WERI-Rb-1 (cell line): ENCODE data around the gene LRRC37A2.
"Not testable (repeated sequence)": the region's sequence is repeated elsewhere in the genome, so short reads cannot be mapped to it uniquely, and the experiment has no call there.

Experiments
- DNase-seq: peaks from one replicate; pipeline ENCODE4 v3.0.0-alpha.2; 2020
- H3K27ac ChIP-seq: fragments of 250-450 bp; sonication (Bioruptor Pico); 2 replicates; pipeline ENCODE4 v1.5.1; 2020; ENCODE audit warnings: mild to moderate bottlenecking, moderate library complexity
- H3K27me3 ChIP-seq: fragments of 250-450 bp; sonication (Bioruptor Pico); 2 replicates; pipeline ENCODE4 v1.5.1; 2021; ENCODE audit warnings: mild to moderate bottlenecking, low read depth, moderate library complexity; ENCODE audit not compliant: insufficient read depth, severe bottlenecking
- H3K36me3 ChIP-seq: fragments of 250-450 bp; sonication (Bioruptor Pico); 2 replicates; pipeline ENCODE4 v1.5.1; 2020; ENCODE audit warnings: mild to moderate bottlenecking, moderate library complexity
- H3K4me3 ChIP-seq: 2 replicates; pipeline ENCODE4 v1.5.1; 2011; ENCODE audit warnings: low read depth, mild to moderate bottlenecking, control low read depth, low read length
- H3K9me3 ChIP-seq: fragments of 250-450 bp; sonication (Bioruptor Pico); 2 replicates; pipeline ENCODE4 v1.5.1; 2021; ENCODE audit warnings: mild to moderate bottlenecking, moderate library complexity; ENCODE audit not compliant: severe bottlenecking

LRRC37A2 gene

DNA sequence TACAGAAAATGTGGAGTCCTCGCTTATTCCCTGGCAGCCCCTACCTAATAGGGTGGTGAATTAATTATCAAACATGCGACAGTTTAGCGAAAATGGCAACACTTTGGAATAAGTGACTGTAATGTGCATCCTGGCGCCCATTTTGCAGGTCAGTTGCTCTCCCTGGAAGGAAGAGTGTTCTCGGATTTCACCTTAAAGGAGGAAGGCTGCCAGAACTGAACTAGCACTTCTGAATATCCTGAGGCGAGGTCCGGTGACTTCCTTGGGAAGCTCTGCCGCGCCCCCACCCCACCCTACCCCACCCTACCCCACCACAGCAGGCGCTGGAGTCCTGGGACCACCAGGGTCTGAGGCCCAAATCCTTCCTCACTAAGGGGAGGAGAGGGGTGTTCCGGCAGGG, at the start of gene LRRC37A2:
TSS of gene LRRC37A2 (plus strand) at position 301 of the 400 bp plus-strand sequence. CDS start 245 bp downstream, outside the sequence.
- DNase-seq: not testable (repeated sequence)

DNA sequence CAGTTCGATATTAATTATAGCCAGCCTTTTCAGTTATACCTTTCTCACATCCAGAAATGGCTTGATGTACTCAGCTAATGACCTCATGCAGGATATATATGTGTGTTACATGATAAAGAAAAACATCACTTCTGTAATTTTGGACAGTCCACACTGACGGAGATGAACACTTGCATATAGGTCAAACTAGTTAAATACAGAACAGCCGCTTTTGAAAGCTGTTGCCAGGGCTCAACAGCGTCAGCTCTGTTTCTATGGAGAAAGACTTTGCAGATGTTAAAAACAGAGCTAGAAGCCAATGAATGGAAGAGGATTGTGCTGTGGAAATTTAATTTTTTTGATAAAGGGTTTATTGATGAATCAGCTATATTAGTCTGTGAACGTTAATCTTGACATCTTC, 44.6 kb upstream of the LRRC37A2 start:
- not testable (repeated sequence) for H3K4me3 ChIP-seq, H3K9me3 ChIP-seq, H3K27ac ChIP-seq, H3K27me3 ChIP-seq, DNase-seq, H3K36me3 ChIP-seq

More for the DNA sequence above, at the start of gene LRRC37A2:
- H3K27ac ChIP-seq, H3K27me3 ChIP-seq, H3K36me3 ChIP-seq, H3K9me3 ChIP-seq, H3K4me3 ChIP-seq: not testable (repeated sequence)

DNA sequence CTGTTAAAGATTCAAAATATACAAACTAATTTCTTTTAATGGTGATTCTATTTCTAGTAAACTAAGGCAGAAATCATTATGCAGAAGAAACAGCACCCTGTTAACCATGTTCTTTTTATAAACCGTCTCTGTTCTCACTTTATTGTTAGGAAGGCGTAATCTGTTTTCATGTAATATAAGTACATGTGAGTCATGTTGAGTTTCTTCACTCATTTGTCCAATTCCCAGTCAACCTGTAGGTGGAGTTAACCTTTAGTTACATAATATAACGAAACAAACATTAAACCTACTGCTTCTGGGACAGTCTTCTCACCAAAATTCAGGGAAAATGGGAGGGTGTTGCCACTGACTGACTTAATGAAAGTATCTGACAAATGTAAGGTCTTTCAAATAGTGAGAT, 37.8 kb upstream of the LRRC37A2 start:
- H3K27me3 ChIP-seq, H3K36me3 ChIP-seq, H3K9me3 ChIP-seq, H3K27ac ChIP-seq, H3K4me3 ChIP-seq, DNase-seq: not testable (repeated sequence)

DNA sequence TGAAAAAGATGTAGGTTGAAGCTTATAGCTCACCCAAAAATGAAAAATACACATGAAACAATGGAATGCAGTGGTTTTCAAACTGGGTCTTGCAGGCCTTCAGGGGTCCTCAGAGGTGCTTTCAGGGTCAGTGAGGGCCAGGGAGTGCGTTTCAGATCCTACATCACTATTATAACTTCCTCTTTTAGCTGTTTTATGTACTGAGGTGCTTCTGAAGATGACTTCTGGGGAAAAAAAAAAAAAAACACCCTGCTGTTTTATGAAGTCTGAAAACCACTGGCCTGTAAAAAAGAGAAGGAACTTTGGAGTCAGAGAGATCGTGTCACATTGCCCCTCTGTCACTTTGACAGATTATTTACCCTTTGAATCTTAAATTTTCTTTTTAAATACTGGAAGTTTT, 36.7 kb upstream of the LRRC37A2 start:
- not testable (repeated sequence) for H3K36me3 ChIP-seq, H3K27ac ChIP-seq, H3K27me3 ChIP-seq, DNase-seq, H3K9me3 ChIP-seq, H3K4me3 ChIP-seq

DNA sequence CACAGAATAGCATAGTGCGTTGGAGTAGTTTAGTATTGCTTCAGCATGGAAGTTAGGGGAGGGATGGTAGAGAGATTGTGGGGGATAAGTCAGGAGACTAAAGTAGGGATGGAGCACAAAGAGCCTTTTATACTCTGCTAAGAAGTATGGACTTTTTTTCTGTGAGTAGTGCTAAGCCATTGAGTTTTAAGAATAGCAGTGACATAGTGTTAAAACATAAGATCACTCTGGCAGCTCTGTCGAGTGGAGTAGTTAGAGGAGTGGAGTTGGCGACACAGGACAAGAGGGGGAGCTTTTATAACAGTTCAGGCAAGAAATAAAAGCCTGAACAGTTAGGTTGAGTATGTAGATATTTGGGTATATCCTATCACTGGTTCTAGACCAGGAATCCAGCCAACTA, 33.4 kb upstream of the LRRC37A2 start:
- not testable (repeated sequence) for H3K36me3 ChIP-seq, DNase-seq, H3K9me3 ChIP-seq, H3K27me3 ChIP-seq, H3K27ac ChIP-seq, H3K4me3 ChIP-seq

DNA sequence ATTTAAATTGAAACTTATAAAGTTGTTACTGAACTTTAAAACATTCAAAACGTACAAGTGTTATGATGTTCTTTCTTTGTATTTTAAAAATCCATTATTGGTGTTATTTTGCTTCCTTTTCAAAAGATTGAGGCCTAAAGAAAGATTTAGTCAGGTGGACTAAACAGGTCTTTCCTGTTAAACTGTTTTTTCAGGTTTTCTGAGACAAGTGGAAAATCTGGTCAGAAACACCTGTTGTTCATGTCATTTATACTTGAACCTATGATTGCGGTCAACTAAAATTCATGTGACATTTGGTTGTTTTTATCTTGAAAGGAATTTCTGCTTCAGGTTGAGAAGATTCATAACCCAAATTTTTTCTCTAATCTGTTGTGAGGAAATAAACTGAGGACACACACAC, 31.0 kb upstream of the LRRC37A2 start:
- not testable (repeated sequence) for H3K27me3 ChIP-seq, H3K27ac ChIP-seq, H3K36me3 ChIP-seq, H3K9me3 ChIP-seq, DNase-seq, H3K4me3 ChIP-seq

DNA sequence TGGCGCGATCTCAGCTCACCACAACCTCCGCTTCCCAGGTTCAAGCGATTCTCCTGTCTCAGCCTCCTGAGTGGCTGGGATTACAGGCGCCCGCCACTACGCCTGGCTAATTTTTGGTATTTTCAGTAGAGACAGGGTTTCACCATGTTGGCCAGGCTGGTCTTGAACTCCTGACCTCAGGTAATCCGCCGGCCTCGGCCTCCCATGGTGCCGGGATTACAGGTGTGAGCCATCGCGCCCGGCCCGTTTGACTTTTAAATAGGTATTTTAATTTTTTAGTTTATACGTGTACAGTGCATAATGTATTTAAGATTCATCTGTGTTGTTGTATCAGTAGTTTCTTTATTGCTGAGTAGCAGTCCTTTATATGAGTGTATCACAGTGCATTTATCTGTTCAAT, 20.2 kb upstream of the LRRC37A2 start:
- not testable (repeated sequence) for H3K4me3 ChIP-seq, H3K27ac ChIP-seq, H3K27me3 ChIP-seq, DNase-seq, H3K9me3 ChIP-seq, H3K36me3 ChIP-seq

GRCh38 chr17:46499437-46500139, 12.7 kb upstream of the LRRC37A2 start:
- H3K9me3 ChIP-seq, DNase-seq, H3K4me3 ChIP-seq, H3K27ac ChIP-seq, H3K27me3 ChIP-seq, H3K36me3 ChIP-seq: not testable (repeated sequence)

DNA sequence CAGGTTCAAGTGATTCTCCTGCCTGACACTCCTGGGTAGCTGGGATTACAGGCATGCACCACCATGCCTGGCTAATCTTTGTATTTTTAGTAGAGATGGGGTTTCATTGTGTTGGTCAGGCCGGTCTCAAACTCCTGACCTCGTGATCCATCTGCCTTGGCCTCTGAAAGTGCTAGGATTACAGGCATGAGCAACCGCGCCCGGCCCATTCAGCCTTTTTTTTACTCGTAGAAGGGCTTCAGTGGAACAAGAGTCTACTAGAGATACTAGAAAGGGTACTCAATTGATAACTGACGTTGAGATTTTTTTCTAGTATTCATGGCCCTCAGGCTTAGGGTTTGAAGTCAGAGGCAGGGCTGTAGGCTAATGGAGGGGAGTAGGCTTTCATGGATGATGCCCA, 6.4 kb upstream of the LRRC37A2 start:
- H3K4me3 ChIP-seq, H3K36me3 ChIP-seq, H3K27ac ChIP-seq: not testable (repeated sequence)

DNA sequence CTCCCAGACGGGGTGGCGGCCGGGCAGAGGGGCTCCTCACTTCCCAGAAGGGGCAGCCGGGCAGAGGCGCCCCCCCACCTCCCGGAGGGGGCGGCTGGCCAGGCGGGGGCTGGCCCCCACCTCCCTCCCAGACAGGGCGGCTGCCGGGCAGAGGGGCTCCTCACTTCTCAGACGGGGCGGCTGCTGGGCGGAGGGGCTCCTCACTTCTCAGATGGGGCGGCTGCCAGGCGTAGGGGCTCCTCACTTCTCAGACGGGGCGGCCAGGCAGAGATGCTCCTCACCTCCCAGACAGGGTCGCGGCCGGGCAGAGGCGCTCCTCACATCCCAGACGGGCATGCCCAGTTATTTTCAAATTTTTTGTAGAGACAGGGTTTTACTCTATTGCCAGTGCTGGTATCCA, 22.4 kb downstream of the LRRC37A2 start:
- not testable (repeated sequence) for H3K36me3 ChIP-seq, H3K9me3 ChIP-seq

More for the DNA sequence above, 6.4 kb upstream of the LRRC37A2 start:
- H3K9me3 ChIP-seq, H3K27me3 ChIP-seq, DNase-seq: not testable (repeated sequence)

GRCh38 chr17:46548607-46549006, 36.3 kb downstream of the LRRC37A2 start:
- H3K4me3 ChIP-seq, H3K36me3 ChIP-seq, H3K27ac ChIP-seq, H3K27me3 ChIP-seq, H3K9me3 ChIP-seq: not testable (repeated sequence)
- peak; percentile 6 for DNase-seq

More for the DNA sequence above, 22.4 kb downstream of the LRRC37A2 start:
- not testable (repeated sequence) for H3K27ac ChIP-seq, H3K4me3 ChIP-seq, H3K27me3 ChIP-seq
- peak; percentile 6 for DNase-seq

DNA sequence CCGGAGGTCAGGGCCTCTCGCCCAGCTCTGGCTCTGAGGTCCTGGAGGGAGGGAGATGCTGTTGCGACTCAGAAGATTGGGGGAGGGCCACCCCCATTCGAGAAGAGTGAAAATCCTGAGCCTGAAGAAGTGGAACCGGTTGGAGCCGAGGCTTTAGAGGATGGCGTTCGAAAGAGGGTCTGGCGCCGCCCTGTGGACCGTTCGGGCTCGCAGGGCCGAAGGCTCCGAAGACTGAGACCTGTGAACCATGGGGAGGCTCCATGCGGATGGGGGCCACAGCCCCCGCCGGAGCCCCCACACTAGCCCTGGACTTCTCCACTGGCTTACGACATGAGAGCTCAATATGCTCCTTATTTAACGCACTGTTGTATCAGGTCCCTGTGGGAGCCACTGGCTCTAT, 46.9 kb downstream of the LRRC37A2 start:
- not testable (repeated sequence) for H3K9me3 ChIP-seq, H3K4me3 ChIP-seq, H3K27ac ChIP-seq, DNase-seq, H3K27me3 ChIP-seq, H3K36me3 ChIP-seq

DNA sequence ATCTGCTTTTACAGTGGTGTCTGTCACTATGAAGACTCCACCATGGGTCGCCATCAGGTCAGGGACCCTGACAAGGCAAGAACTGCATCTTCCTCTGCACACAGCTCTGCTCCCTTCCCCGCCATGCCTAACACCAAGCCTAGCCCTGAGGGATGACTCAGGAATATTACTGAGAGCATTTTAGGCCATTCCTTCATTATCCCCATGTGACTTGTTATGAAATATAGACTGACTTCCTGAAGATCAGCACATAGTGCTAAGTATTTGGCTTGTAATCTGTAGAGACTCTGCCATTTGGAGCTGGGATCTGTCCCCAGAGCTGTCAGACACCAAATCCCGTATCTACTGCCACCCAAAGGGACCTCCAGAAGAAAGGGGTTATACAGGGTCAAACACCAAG, 47.8 kb downstream of the LRRC37A2 start:
- DNase-seq, H3K9me3 ChIP-seq, H3K27me3 ChIP-seq, H3K27ac ChIP-seq, H3K36me3 ChIP-seq, H3K4me3 ChIP-seq: not testable (repeated sequence)

DNA sequence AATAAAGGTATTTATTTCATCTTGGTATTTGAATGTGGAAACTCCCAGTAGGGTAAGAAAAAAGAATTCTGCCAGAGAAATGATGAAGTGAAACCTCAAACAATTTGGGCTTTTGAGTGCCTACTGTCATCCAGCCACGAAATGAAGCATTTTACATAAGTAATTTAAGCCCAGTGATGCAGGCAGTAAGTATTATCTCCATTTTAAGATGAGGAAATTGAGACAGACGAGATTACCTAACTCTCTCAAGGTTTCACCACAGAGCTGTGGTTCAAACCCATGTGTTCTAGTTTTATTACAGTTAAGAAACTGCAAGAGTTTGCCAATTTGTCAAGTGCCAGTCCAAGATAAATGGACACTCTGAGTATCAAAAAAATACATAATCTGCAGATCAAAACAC, 54.0 kb downstream of the LRRC37A2 start:
- not testable (repeated sequence) for H3K27ac ChIP-seq, H3K4me3 ChIP-seq, H3K27me3 ChIP-seq, H3K36me3 ChIP-seq, DNase-seq, H3K9me3 ChIP-seq

DNA sequence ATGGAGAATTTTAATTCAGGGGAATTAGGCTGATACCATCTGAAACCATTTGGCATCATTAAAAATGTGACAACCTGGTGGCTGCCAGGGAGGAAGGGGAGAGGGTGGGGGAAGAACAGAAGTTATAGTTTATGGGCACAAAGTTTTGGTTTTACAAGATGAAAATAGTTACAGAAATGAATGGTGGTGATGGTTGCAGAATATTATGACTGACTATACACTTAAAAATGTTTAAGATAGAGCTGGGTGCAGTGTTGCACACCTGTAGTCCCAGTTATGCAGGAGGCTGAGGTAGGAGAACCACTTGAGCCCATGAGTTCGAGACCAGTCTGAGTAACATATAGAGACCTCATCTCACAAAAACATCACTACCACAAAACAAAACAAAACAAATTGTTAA, 54.7 kb downstream of the LRRC37A2 start:
- H3K27ac ChIP-seq: not testable (repeated sequence)

More for the DNA sequence above, 54.7 kb downstream of the LRRC37A2 start:
- not testable (repeated sequence) for H3K9me3 ChIP-seq, DNase-seq, H3K36me3 ChIP-seq, H3K4me3 ChIP-seq, H3K27me3 ChIP-seq
